ENCODE results near the gene ZMPSTE24.

Gene ZMPSTE24

GRCh38 chr1:40305451-40305850 is 47.4 kb downstream of the ZMPSTE24 start:
- no peak for DNase-seq (ENCODE audit: low spot score)

GRCh38 chr1:40305871-40306270 is 47.8 kb downstream of the ZMPSTE24 start:
- DNase-seq (ENCODE audit: low spot score): no peak

- DNase-seq (ENCODE audit: low spot score): no peak
These were observed 48.3 kb downstream of the ZMPSTE24 start for GRCh38 chr1:40306296-40306695.

- no peak for DNase-seq (ENCODE audit: low spot score)
These were observed 49.1 kb downstream of the ZMPSTE24 start for GRCh38 chr1:40307186-40307585.

GRCh38 chr1:40308036-40308727 is 50.1 kb downstream of the ZMPSTE24 start:
- DNase-seq (ENCODE audit: low spot score): peak; percentile 83

- peak; percentile 67 for DNase-seq (ENCODE audit: low spot score)
These were observed 51.5 kb downstream of the ZMPSTE24 start for GRCh38 chr1:40309374-40310128.

GRCh38 chr1:40310129-40310461 is 52.1 kb downstream of the ZMPSTE24 start:
- no peak for DNase-seq (ENCODE audit: low spot score)

GRCh38 chr1:40310983-40311642 is 53.1 kb downstream of the ZMPSTE24 start:
- no peak for DNase-seq (ENCODE audit: low spot score)

GRCh38 chr1:40311692-40312091 is 53.7 kb downstream of the ZMPSTE24 start:
- DNase-seq (ENCODE audit: low spot score): no peak

GRCh38 chr1:40312238-40313205 is 54.5 kb downstream of the ZMPSTE24 start:
- DNase-seq (ENCODE audit: low spot score): peak; percentile 43

- no peak for DNase-seq (ENCODE audit: low spot score)
These were observed 55.4 kb downstream of the ZMPSTE24 start for GRCh38 chr1:40313329-40313957.

GRCh38 chr1:40313958-40314720 is 56.1 kb downstream of the ZMPSTE24 start:
- no peak for DNase-seq (ENCODE audit: low spot score)

GRCh38 chr1:40314721-40315238 is 56.7 kb downstream of the ZMPSTE24 start:
- DNase-seq (ENCODE audit: low spot score): peak; percentile 45

- peak; percentile 94 for DNase-seq (ENCODE audit: low spot score)
These were observed 57.3 kb downstream of the ZMPSTE24 start for GRCh38 chr1:40315239-40315794.

- DNase-seq (ENCODE audit: low spot score): peak; percentile 52
These were observed 58.0 kb downstream of the ZMPSTE24 start for GRCh38 chr1:40315795-40316594.

GRCh38 chr1:40316595-40317393 is 58.8 kb downstream of the ZMPSTE24 start, which contains the start of gene COL9A2:
Gene COL9A2 (minus strand): TSS chr1:40317286. CDS start chr1:40317197, 89 bp downstream.
- peak; percentile 83 for DNase-seq (ENCODE audit: low spot score)

GRCh38 chr1:40317394-40318074 is 59.5 kb downstream of the ZMPSTE24 start:
- no peak for DNase-seq (ENCODE audit: low spot score)

GRCh38 chr1:40318476-40318875 is 60.4 kb downstream of the ZMPSTE24 start:
- DNase-seq (ENCODE audit: low spot score): no peak

Measured in Ammon's horn (tissue), 1 donor.